NCI-H2196 (cell line): ENCODE measurements around the gene GNG5.
"Not testable (repeated sequence)": the region's sequence is repeated elsewhere in the genome, so short reads cannot be mapped to it uniquely, and the experiment has no call there.

Experiments used
- DNase-seq: peaks from one replicate; lab custom pipeline; 2025; ENCODE audit not compliant: unreplicated experiment; lab: John Stamatoyannopoulos, UW

The GNG5 gene

GRCh38 chr1:84506002-84506728, at the start of gene GNG5, which contains the start of gene SPATA1:
GNG5 (minus strand) TSS chr1:84506581; CDS start chr1:84506091, 490 bp downstream.
SPATA1 (plus strand) TSS chr1:84506386; CDS start chr1:84516360, 9,974 bp downstream.
- peak; percentile 96 for DNase-seq

GRCh38 chr1:84550826-84551225, 44.4 kb upstream of the GNG5 start:
- DNase-seq: no peak

- DNase-seq: no peak
Observed at GRCh38 chr1:84541679-84542078, 35.3 kb upstream of the GNG5 start.

GRCh38 chr1:84540759-84541158, 34.4 kb upstream of the GNG5 start:
- no peak for DNase-seq

- DNase-seq: no peak
Observed at GRCh38 chr1:84539972-84540371, 33.6 kb upstream of the GNG5 start.

GRCh38 chr1:84538599-84538998, 32.2 kb upstream of the GNG5 start:
- DNase-seq: no peak

- DNase-seq: no peak
Observed at GRCh38 chr1:84525779-84526178, 19.4 kb upstream of the GNG5 start.

GRCh38 chr1:84524590-84524989, 18.2 kb upstream of the GNG5 start:
- no peak for DNase-seq

- no peak for DNase-seq
Observed at GRCh38 chr1:84510668-84511067, 4.3 kb upstream of the GNG5 start.

GRCh38 chr1:84510165-84510564, 3.8 kb upstream of the GNG5 start:
- DNase-seq: no peak

GRCh38 chr1:84509029-84509428, 2.6 kb upstream of the GNG5 start:
- DNase-seq: no peak

- DNase-seq: no peak
Observed at GRCh38 chr1:84508510-84508909, 2.1 kb upstream of the GNG5 start.

- DNase-seq: not testable (repeated sequence)
Observed at GRCh38 chr1:84507887-84508286, 1.5 kb upstream of the GNG5 start.

GRCh38 chr1:84506729-84507453, 510 bp upstream of the GNG5 start:
- DNase-seq: no peak

- DNase-seq: peak; percentile 63
Observed at GRCh38 chr1:84505493-84506001, 834 bp downstream of the GNG5 start.

GRCh38 chr1:84504580-84505492, 1.5 kb downstream of the GNG5 start:
- DNase-seq: no peak

- DNase-seq: no peak
Observed at GRCh38 chr1:84502927-84503326, 3.5 kb downstream of the GNG5 start.

GRCh38 chr1:84497631-84498275, 8.6 kb downstream of the GNG5 start:
- no peak for DNase-seq

- no peak for DNase-seq
Observed at GRCh38 chr1:84496498-84496897, 9.9 kb downstream of the GNG5 start.

GRCh38 chr1:84493747-84494146, 12.6 kb downstream of the GNG5 start:
- DNase-seq: no peak

- DNase-seq: no peak
Observed at GRCh38 chr1:84492726-84493125, 13.7 kb downstream of the GNG5 start.
